Measurements from ENCODE around the gene GNL1. TPM values are rescaled to one million over a fixed set of nuclear protein-coding genes. Genes with fewer than 3 reads are reported as not detected.

GNL1 gene
- total and polyA plus RNA-seq, 9 of the 15 experiments (the other 6 are each of a cell fraction or from before 2014, with no cell fraction given), result 0.73 to 112 (median 58.0) TPM

- TF ChIP-seq NRF1 (conservative IDR thresholded peaks at IDR 0.05 in 1 of 2, IDR thresholded peaks at IDR 0.05 in 1 of 2), result peak; percentile 61 to 72
- TF ChIP-seq NFIC (IDR thresholded peaks at IDR 0.05), result no peak
- no peak for TF ChIP-seq POU5F1 (IDR thresholded peaks at IDR 0.05; ENCODE audit: borderline replicate concordance, low read depth, low read length, partially characterized antibody)
- TF ChIP-seq ZNF197 (CRISPR knock-in tag; IDR thresholded peaks at IDR 0.05; ENCODE audit: low read depth), result no peak
- no peak for TF ChIP-seq RBM15 (IDR thresholded peaks at IDR 0.05; ENCODE audit: insufficient read depth, low read length)
- no peak for TF ChIP-seq CAMTA2 (CRISPR knock-in tag; conservative IDR thresholded peaks at IDR 0.05)
- no peak for TF ChIP-seq NFRKB (IDR thresholded peaks at IDR 0.05; ENCODE audit: low read depth)
- TF ChIP-seq ZNF24 (IDR thresholded peaks at IDR 0.05), result no peak
- no peak for TF ChIP-seq ADNP (tag; IDR thresholded peaks at IDR 0.05)
- no peak for TF ChIP-seq CBFA2T2 (conservative IDR thresholded peaks at IDR 0.05)
- TF ChIP-seq FOSL1 (tag; conservative IDR thresholded peaks at IDR 0.05), result 0 out of 2 replicates have a peak, but pooled peaks have one; percentile 32
- TF ChIP-seq CTCF (IDR thresholded peaks at IDR 0.05 in 2 of 3, conservative IDR thresholded peaks at IDR 0.05 in 1 of 3; ENCODE audit: insufficient read depth in 2 of 3, low read depth in 1 of 3, low read length in 3 of 3), result peak; percentile 95 to 100 (median 98)
- TF ChIP-seq STAG1 (CRISPR knock-in tag; IDR thresholded peaks at IDR 0.05; ENCODE audit: borderline replicate concordance), result peak; percentile 41; the same call in 1 of the 2 replicates
- TF ChIP-seq BRF1 (IDR thresholded peaks at IDR 0.05; ENCODE audit: borderline replicate concordance, extremely low read depth, insufficient read length), result no peak
- TF ChIP-seq SRF (CRISPR knock-in tag; IDR thresholded peaks at IDR 0.05), result no peak
- no peak for TF ChIP-seq FOXK1 (CRISPR knock-in tag; IDR thresholded peaks at IDR 0.05; ENCODE audit: borderline replicate concordance)
- TF ChIP-seq EGR1 (conservative IDR thresholded peaks at IDR 0.05), result peak; percentile 44; the same call in 1 of the 2 replicates
- no peak for TF ChIP-seq BCL6 (CRISPR knock-in tag; IDR thresholded peaks at IDR 0.05)
- TF ChIP-seq, protein P1, sequence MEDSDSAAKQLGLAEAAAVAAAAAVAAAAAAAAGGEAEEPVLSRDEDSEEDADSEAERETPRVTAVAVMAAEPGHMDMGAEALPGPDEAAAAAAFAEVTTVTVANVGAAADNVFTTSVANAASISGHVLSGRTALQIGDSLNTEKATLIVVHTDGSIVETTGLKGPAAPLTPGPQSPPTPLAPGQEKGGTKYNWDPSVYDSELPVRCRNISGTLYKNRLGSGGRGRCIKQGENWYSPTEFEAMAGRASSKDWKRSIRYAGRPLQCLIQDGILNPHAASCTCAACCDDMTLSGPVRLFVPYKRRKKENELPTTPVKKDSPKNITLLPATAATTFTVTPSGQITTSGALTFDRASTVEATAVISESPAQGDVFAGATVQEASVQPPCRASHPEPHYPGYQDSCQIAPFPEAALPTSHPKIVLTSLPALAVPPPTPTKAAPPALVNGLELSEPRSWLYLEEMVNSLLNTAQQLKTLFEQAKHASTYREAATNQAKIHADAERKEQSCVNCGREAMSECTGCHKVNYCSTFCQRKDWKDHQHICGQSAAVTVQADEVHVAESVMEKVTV (CRISPR knock-in tag; IDR thresholded peaks at IDR 0.05), result peak; percentile 81
- TF ChIP-seq THAP7 (CRISPR knock-in tag; IDR thresholded peaks at IDR 0.05), result no peak
- peak; percentile 13; the same call in 1 of the 2 replicates for TF ChIP-seq PML (IDR thresholded peaks at IDR 0.05; ENCODE audit: low read length)
- no peak for TF ChIP-seq ETV1 (tag; conservative IDR thresholded peaks at IDR 0.05; ENCODE audit: low read depth)
- no peak for TF ChIP-seq KAT2B (IDR thresholded peaks at IDR 0.05; ENCODE audit: low read depth, low read length)
- no peak for TF ChIP-seq IFI16 (CRISPR knock-in tag; IDR thresholded peaks at IDR 0.05)
- TF ChIP-seq FOXJ3 (CRISPR knock-in tag; IDR thresholded peaks at IDR 0.05), result no peak
- no peak for TF ChIP-seq ZNF551 (CRISPR knock-in tag; IDR thresholded peaks at IDR 0.05)
- no peak for TF ChIP-seq YBX1 (IDR thresholded peaks at IDR 0.05)
Observed at GRCh38 chr6:30541515-30542403, 14.5 kb downstream of the GNL1 start (continued).

Measured in K562 (cell line).